ENCODE data around the gene IFT20.

Gene IFT20, protein sequence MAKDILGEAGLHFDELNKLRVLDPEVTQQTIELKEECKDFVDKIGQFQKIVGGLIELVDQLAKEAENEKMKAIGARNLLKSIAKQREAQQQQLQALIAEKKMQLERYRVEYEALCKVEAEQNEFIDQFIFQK

DNA sequence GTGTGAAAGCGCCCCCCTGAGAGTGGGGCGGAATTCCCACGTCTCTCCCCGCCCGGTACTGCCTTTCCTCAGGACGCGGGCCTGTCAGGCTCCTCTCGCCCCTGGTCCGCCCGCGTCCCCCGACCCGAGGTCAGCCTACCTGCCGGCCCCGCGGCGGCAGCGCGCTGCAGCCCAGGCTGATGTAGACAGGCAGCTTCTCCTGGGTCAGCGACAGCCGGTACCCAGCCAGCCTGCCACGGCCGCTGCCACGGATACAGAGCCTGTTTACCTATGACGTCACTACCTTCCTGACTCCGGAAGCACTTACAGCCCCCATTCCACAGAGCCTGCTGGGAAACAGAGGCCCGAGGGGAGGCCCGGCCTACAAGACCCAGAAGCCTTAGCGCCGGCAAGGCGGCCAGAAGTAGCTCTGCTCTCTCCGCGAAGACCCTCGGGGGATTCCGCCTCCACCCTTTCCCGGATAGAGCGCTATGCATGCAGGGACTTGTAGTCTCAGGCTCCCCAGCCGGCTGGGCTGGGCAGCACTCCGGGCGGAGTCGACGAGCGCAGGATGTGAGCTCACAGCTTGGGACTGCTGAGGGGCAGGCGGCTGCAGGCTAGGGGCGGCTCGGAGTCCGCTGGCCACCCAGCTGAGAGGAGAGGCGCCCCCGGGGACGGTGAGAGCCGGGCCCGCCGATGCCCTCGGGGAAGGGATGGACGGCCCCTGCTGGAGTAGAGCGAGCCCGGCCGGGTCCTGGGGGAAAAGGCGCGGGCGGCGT is at the start of gene IFT20, which contains the start of gene TNFAIP1:
TSS of gene IFT20 (minus strand) at position 272 of the 758 bp plus-strand sequence. CDS start 3,487 bp downstream, outside the sequence.
TSS of gene TNFAIP1 (plus strand) at position 561 of the 758 bp plus-strand sequence. CDS start 3,761 bp downstream, outside the sequence.
- peak; percentile 99 for DNase-seq (ENCODE audit: low spot score)

DNA sequence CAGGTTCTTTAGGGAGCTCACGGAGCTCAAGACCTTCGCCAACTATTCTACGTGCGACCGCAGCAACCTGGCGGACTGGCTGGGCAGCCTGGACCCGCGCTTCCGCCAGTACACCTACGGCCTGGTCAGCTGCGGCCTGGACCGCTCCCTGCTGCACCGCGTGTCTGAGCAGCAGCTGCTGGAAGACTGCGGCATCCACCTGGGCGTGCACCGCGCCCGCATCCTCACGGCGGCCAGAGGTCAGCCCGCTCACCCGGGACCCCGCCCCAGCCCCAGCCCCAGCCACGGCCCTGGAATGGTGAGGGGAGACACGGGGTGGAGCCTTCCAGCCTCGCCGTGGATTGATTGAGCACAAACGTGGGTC is 49.7 kb upstream of the IFT20 start:
- DNase-seq (ENCODE audit: low spot score), result no peak

DNA sequence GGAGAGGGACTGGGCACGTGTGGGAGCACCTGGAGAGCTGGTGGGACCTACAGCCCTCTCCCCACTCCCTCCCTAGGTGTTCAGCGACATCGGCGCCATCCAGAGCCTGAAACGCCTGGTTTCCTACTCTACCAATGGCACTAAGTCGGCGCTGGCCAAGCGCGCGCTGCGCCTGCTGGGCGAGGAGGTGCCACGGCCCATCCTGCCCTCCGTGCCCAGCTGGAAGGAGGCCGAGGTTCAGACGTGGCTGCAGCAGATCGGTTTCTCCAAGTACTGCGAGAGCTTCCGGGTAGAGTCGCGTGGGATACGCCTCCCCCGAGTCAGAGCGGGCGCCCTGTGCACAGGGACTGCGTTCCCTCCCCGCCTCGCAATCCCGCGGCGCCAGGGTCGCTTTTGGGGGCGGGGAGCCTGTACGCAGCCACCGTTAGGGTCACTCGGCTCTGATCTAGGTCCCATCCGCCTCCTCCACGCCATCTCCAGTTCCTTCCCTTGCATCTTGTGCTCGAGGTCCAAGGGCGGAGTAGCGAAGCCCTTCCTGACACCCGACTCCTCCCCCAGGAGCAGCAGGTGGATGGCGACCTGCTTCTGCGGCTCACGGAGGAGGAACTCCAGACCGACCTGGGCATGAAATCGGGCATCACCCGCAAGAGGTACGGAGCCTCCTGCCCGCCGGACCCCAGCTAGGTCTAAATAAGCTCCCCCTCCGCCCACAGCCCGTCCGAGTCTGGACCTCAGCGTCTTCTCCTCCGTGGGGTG is 49.2 kb upstream of the IFT20 start:
- no peak for DNase-seq (ENCODE audit: low spot score)

DNA sequence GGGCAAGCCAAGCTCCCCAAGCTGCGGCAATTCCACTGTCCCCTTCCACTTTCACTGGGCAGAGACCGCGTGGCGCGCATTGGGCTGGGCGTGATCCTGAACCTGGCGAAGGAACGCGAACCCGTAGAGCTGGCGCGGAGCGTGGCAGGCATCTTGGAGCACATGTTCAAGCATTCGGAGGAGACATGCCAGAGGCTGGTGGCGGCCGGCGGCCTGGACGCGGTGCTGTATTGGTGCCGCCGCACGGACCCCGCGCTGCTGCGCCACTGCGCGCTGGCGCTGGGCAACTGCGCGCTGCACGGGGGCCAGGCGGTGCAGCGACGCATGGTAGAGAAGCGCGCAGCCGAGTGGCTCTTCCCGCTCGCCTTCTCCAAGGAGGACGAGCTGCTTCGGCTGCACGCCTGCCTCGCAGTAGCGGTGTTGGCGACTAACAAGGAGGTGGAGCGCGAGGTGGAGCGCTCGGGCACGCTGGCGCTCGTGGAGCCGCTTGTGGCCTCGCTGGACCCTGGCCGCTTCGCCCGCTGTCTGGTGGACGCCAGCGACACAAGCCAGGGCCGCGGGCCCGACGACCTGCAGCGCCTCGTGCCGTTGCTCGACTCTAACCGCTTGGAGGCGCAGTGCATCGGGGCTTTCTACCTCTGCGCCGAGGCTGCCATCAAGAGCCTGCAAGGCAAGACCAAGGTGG is 46.0 kb upstream of the IFT20 start:
- DNase-seq (ENCODE audit: low spot score), result peak; percentile 46

DNA sequence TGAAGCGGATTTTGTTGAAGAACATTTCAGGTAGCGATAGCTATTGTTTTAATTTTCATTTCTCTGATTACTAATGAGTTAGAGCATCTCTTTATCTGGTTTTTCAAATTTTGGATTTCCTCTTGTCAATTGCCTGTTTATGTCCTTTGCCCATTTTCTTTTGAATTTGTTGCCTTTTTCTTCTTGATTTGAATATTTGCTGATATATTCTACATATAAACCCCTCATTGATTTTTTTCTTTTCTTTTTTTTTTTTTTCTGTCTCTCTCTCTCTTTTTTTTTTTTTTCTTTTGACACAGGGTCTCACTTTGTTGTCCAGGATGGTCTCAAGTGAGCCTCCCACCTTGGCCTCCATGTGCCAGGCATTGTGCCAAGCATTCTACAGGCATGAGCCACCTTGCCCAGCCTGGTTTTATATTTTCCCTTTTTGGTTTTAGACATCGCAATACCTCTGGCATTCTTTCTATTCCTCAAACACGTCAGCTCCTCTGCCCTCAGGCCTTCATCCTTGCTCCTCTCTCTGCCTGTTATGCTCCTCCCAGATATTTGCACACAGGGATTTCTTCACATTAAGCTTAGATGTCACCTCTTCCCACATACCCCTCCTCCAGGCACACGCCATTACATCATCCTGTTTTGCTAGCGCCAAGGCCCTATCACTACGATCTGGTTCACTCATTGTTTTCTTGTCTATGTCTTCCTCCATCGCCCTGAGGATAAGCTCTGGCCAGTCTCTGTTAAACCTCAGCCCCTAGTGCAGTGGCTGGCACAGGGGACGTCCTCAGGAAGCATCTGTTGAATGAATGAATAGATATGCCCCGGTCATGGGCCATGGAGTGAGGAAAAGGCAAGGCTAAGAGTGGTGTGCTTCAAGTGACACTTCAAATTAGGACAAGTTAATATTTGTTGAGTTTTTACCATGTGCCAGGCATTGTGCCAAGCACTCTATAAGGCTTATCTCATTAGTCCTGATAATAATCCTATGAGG is 44.8 kb upstream of the IFT20 start:
- no peak for DNase-seq (ENCODE audit: low spot score)

DNA sequence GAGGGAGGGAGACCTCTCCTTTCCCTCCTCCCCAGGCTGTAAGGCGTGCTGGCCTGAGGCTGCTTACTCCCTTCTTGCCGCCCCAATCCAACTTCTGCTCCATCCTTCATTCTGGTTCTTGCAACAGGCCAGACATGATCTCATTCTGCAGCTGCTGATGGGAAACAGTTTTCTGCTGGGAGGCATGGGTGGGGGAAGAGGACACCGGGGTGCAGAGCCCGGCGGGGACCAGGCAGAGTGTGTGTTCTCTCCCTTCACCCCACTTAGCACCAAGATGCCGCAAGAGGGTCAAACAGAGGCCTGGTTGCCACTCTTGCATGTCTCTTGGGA is 37.6 kb upstream of the IFT20 start:
- no peak for DNase-seq (ENCODE audit: low spot score)

DNA sequence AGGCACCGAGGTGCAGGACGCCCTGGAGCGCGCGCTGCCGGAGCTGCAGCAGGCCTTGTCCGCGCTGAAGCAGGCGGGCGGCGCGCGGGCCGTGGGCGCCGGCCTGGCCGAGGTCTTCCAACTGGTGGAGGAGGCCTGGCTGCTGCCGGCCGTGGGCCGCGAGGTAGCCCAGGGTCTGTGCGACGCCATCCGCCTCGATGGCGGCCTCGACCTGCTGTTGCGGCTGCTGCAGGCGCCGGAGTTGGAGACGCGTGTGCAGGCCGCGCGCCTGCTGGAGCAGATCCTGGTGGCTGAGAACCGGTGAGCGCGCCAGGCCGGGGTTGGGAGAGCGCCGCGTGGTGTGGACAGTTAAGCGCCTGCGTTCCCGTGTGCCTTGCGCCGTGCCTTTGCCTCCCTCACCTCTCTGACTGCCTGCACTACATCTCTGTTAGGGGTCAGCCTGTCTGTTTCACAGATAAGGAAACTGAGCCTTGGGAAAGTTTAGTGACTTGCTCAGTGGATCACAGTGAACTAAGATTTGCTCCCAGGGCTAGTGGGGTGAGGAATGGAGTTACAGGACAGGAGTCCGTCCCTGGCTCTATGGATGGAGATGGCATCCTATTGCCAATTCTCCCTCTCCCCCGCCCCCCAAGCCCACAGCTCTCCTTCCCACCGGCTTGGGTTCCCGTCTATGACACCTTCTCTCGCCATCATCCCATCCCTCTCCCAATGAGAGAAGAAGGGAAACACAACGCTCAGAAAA is 37.1 kb upstream of the IFT20 start:
- DNase-seq (ENCODE audit: low spot score), result peak; percentile 52

DNA sequence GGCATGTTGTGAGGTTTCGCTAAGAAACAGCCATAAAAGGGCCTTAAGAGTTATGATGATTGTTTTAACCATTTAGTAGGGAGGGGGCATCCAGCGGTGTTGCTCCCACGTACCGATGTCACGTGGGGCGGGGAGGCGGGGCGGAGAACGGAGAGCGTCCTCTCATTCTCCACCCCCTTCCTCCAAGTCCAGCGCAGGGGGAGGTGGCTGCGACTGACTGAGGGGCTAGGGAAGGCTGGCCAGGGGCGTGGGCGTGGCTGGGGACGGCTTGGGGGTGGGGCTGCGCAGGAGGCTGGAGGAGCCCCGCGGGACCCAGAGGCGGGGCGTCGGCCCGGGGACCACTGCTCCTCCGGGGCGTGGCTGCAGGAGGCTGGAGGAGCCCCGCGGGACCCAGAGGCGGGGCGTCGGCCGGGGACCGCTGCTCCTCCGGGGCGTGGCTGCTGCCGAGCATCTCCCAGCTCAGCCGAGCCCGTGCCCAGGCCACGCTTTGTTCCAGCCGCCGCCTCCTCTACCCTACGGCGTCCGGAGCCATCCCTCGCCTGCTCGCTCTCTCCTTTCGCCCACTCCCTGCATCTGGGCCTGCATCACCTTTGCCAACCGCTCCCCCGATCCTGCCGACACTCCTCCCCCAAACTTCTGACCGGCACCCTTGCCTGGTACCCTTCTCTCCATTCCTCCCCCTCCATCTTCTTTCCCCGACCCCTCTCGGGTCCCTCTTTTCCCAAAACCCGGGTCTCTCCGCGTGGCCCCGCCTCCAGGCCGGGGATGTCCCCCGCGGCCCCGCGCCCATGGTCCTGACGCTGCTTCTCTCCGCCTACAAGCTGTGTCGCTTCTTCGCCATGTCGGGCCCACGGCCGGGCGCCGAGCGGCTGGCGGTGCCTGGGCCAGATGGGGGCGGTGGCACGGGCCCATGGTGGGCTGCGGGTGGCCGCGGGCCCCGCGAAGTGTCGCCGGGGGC is 36.3 kb upstream of the IFT20 start, which contains the start of gene SARM1:
TSS of gene SARM1 (plus strand) at position 450 of the 958 bp plus-strand sequence. CDS start at position 789, 339 bp downstream.
- peak; percentile 92 for DNase-seq (ENCODE audit: low spot score)

DNA sequence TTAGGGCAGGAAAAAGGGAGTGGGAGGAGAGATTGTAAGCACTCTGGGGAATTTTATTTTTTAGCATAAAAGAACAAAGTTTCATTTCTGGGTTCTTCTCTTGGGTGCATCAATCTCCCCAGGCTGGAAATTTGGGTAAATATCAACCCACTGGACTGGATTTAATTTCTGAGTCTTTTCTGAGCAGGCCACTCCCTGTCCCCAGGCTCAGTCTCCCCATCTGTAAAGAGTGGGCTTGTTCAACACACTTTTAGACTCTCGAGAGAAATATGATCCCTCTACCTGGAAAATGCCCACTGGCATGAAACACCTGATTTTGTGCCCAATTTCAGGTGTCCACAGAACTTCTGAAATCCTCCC is 35.5 kb upstream of the IFT20 start:
- DNase-seq (ENCODE audit: low spot score), result no peak

DNA sequence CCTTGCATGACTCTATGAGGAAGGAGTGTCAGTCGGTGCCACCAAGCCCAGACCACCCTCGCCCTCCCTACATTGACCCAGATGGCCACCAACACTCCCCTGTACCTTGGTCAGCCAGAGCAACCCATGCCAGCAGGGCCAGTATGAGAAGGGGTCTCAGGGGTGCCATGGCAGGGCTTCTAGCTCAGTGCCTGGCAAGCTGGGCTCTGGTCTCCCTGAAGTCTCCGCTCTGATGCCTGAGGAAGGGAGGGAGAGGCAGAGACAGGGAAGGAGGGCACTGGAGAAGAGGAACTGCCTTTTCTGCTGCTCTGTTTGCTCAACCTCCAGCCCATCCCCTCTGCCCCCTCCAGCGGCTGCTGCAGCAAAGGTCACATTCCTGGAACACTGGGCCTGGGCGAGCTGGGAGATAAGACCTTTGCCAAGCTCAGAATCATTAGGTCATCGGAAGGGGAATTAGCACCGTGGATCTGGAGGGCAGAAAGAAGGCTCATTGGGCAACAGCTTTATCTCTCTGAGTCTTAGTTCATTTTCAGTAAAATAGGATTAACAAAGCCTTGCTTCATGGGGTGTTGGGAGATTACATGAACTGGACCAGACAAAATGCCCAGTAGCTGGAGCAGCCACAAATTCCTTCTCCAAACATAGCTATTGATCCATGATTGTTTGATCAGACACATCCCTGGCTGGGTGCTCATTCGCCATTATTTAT is 34.9 kb upstream of the IFT20 start, which contains the start of gene VTN:
TSS of gene VTN (minus strand) at position 273 of the 709 bp plus-strand sequence. CDS start at position 169, 104 bp downstream.
- no peak for DNase-seq (ENCODE audit: low spot score)

DNA sequence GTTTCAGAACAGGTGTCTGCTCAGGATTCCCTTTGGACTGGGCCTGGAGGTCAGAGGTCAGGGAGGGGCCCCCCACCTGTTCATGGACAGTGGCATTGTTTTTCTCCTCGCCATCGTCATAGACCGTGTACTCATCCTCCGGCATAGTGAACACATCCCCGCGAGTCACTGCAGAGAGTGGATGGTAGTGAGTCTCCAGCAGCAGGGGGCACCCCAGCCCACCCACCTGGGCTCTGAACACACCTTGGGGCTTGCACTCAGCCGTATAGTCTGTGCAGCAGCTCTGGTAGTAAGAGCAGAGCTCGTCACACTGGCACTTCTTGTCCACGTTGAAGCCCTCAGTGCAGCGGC is 34.4 kb upstream of the IFT20 start:
- no peak for DNase-seq (ENCODE audit: low spot score)

DNA sequence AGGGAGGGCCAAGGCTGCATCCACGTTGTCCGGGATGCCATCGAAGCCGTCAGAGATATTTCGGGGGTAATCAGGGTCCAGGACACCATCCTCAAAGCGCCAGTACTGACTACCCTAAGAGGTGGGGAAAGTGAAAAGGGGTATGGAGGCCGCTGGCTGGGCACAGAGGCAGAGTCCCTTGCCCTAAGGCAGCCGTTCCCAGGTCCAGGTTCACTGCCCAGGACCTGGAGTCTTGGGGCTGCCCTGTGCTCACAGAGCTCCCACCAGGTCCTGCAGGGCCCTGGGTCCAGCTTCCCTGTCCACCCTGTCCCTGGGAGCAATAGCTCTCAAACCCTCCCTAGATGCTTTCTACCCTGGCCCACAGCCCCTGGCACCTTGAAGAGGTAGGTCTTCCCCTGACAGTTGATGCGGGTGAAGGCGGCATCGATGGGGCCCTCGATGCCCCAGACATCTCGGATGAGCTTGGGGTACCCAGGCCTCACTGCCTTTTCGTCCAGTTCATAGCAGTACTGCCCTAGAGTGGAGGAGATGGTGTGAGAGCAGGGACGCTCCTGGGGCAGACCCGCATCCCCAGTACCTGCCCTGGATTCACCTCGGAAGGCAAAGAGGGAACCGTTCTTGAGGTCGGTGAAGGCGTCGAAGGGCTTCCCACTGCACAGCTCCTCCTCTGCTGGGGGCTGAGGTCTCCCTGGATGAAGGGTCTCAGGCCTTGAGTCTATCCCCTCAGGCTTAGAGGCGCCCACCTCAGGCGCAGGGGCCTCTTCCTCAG is 33.8 kb upstream of the IFT20 start:
- DNase-seq (ENCODE audit: low spot score), result no peak

DNA sequence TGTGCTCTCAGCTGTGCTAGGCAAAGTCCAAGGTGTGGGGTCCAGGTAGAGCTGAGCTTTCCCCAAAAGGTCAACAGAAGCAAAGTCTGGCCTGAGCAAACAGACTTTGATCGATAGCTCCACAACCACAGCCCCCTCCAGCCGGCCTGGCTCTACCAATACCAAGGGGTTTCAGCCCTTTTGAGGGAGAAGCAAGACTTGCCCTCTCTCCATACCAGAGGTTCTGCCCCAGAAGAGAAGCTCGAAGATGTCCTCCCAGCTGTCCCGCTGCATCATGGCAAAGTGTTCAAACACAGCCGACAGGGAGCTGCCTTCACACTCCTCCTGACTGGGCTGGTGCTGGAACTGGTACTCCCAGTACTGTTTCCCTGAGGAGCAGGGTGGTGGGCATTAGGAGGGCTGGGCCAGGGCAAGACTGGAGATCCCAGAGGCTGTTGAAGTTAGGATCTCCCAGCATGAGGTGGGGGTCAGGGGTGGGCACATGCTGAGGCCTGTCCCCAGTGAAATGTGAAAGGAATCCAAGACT is 33.1 kb upstream of the IFT20 start:
- no peak for DNase-seq (ENCODE audit: low spot score)

DNA sequence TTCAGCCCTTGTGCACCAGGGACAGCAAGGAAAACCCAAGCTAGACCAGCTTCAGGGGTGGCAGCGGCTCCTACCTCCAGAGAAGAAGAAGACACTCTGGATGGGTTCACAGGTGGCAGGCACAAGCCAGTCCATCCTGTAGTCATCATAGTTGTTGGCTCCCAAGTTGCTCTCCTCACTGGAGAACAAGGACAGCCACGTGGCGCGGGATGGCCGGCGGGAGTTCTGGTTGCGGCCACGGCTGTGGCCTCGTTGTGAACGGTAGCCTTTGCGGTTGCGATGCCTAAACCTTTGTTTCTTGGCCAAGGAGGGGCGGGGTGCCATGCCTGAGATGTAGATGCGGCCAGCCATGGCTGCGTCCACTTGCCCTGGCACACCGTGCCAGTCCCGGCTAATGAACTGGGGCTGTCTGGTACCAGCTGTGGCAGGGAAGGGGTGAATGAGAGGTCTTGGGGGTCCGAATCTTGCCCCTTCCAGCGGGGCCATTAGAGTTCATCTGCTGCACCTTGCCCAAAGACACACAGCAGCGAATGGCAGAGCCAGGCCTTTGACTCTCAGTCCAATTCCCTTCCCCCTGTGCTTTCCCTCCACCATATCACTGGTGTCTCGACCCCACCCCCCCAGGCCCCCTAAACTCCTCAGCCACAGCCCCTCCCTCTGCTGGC is 32.5 kb upstream of the IFT20 start:
- DNase-seq (ENCODE audit: low spot score), result no peak

DNA sequence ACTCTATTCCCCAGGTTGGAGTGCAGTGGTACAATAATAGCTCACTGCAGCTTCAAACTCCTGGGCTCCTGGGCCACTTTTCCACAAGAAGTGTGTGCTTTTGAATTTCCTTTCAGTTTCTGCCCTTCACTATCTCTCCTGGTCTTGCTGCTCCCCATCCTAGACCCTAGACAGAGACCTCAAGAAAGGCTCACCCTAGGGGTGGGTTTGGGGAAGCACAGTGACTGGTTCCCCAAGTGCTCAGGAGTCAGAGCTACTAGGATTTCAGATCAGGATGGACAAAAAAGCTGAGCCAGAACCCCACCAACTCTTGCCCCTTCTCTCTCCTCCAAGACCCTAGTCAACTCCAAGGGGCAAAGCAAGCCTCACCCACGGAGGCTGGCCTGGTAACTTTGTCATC is 31.3 kb upstream of the IFT20 start:
- no peak for DNase-seq (ENCODE audit: low spot score)

DNA sequence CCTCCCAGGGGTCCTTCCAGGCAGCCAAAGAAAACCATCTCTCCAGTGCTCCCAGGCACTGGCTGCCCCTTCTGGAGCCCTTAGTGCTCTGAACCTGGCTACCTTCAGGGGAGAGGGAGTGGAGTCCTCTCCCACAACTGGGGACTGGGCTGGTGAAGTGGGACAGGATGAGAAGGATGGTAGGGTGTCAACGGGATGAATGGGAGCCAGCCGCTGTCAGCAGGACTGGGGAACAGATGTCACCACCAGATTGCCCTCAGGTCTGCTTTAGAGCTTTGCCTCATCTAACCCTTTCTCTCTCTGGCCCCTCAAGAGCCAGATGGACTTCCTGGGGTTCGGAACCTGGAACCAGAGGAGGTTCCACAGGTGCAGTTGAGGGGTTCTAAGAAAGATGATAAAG is 30.2 kb upstream of the IFT20 start:
- DNase-seq (ENCODE audit: low spot score), result no peak
